ENCODE results near the gene CTU2. TPM values are rescaled to one million over a fixed set of nuclear protein-coding genes. Genes with fewer than 3 reads are reported as not detected.

The CTU2 gene
- total and polyA plus RNA-seq, 7 donors: 6.1 to 16.3 (median 10.5) TPM

GRCh38 chr16:88730632-88731607, 24.6 kb downstream of the CTU2 start:
- no peak overlapping the region for H3K4me3 ChIP-seq
- TF ChIP-seq CTCF (IDR thresholded peaks at IDR 0.05) (no peak), EP300 (IDR thresholded peaks at IDR 0.05) (no peak), POLR2AphosphoS5 (IDR thresholded peaks at IDR 0.05) (no peak), POLR2A (IDR thresholded peaks at IDR 0.05) (no peak)
- 90% methylated on average over 34 of the region's 34 CpGs for WGBS, 2 donors
- peaks cover 28 to 84% (median 70%) of the 10 kb centered on the region in 4 donors for H3K36me3 ChIP-seq
- H3K27me3 ChIP-seq: no peaks in the 10 kb centered on the region
- no peak overlapping the region for H3K27ac ChIP-seq
- intact Hi-C loops (cut with DNase I): no loop called here
- H3K9me3 ChIP-seq: no peaks in the 10 kb centered on the region
- H3K4me1 ChIP-seq: no peaks in the 10 kb centered on the region
- no peak for DNase-seq

- peaks cover 20 to 84% (median 67%) of the 10 kb centered on the region in 4 donors for H3K36me3 ChIP-seq
- DNase-seq: no peak
- H3K27ac ChIP-seq: peak overlapping the region in 2 of 4 donors; percentile 31
- H3K4me3 ChIP-seq: no peak overlapping the region
- no peaks in the 10 kb centered on the region for H3K27me3 ChIP-seq
- no peaks in the 10 kb centered on the region for H3K9me3 ChIP-seq
- intact Hi-C loops (cut with DNase I): no loop called here
- no peaks in the 10 kb centered on the region for H3K4me1 ChIP-seq
- WGBS, 2 donors: 75 to 84% methylated on average over 15 of the region's 15 CpGs
- no peak for TF ChIP-seq POLR2AphosphoS5 (IDR thresholded peaks at IDR 0.05)
- TF ChIP-seq CTCF (IDR thresholded peaks at IDR 0.05): no peak
- TF ChIP-seq POLR2A (IDR thresholded peaks at IDR 0.05): no peak
- TF ChIP-seq EP300 (IDR thresholded peaks at IDR 0.05): no peak
Observed at GRCh38 chr16:88731699-88732098, 25.4 kb downstream of the CTU2 start.

- WGBS, 2 donors: 77 to 85% methylated on average over 30 of the region's 30 CpGs
- H3K27ac ChIP-seq: peak overlapping the region in 3 of 4 donors; percentile 5 to 31 (median 31)
- no peaks in the 10 kb centered on the region for H3K9me3 ChIP-seq
- H3K36me3 ChIP-seq: peaks cover 14 to 78% (median 63%) of the 10 kb centered on the region in 4 donors
- H3K4me1 ChIP-seq: peaks cover 0 to 4% (median 1%) of the 10 kb centered on the region in 4 donors
- H3K4me3 ChIP-seq: no peak overlapping the region
- no peak for TF ChIP-seq EP300 (IDR thresholded peaks at IDR 0.05)
- TF ChIP-seq POLR2AphosphoS5 (IDR thresholded peaks at IDR 0.05): no peak
- TF ChIP-seq POLR2A (IDR thresholded peaks at IDR 0.05): no peak
- no peak for TF ChIP-seq CTCF (IDR thresholded peaks at IDR 0.05)
- H3K27me3 ChIP-seq: no peaks in the 10 kb centered on the region
- intact Hi-C loops (cut with DNase I): no loop called here
- no peak for DNase-seq
Observed at GRCh38 chr16:88732172-88732960, 26.1 kb downstream of the CTU2 start.

GRCh38 chr16:88732961-88733294, 26.6 kb downstream of the CTU2 start:
- intact Hi-C loops (cut with DNase I): no loop called here
- H3K36me3 ChIP-seq: peaks cover 14 to 77% (median 59%) of the 10 kb centered on the region in 4 donors
- WGBS, 2 donors: 89 to 91% methylated on average over 13 of the region's 13 CpGs

More at GRCh38 chr16:88732961-88733294, 26.6 kb downstream of the CTU2 start:
- H3K27me3 ChIP-seq: no peaks in the 10 kb centered on the region
- no peaks in the 10 kb centered on the region for H3K9me3 ChIP-seq
- no peak overlapping the region for H3K27ac ChIP-seq
- no peak for TF ChIP-seq POLR2AphosphoS5 (IDR thresholded peaks at IDR 0.05)
- TF ChIP-seq POLR2A (IDR thresholded peaks at IDR 0.05): no peak
- no peak for TF ChIP-seq EP300 (IDR thresholded peaks at IDR 0.05)
- no peak for TF ChIP-seq CTCF (IDR thresholded peaks at IDR 0.05)
- H3K4me1 ChIP-seq: peaks cover 0 to 10% (median 7%) of the 10 kb centered on the region in 4 donors
- DNase-seq: no peak
- H3K4me3 ChIP-seq: no peak overlapping the region
